HG03103 (cell line): ENCODE data around the gene PCAT7.

Experiments used
- ATAC-seq: cut with Tn5 transposase; IDR thresholded peaks from one replicate; pipeline ENCODE4 v1.9.1; 2021; ENCODE audit warnings: low read depth; ENCODE audit not compliant: unreplicated experiment

Gene PCAT7

DNA sequence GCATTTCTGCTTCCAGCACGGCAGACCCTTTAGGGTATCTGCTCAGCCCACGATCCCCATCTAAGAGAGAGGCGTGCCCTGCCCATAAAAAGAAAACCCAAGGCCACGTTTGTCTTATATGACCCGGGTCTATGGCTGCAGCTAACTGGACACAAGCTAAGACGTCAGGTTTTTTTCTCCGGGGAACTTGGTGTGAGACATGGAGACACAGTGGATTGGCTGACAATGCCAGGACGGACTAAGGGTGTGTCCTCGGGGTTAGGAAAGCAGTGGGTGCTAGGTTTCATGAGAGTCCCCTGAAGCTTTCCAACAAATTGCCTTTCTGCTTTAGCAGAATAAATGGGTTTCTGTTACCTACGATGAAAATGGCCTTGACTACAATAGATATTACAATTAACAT is 45.8 kb downstream of the PCAT7 start:
- ATAC-seq, result no peak

DNA sequence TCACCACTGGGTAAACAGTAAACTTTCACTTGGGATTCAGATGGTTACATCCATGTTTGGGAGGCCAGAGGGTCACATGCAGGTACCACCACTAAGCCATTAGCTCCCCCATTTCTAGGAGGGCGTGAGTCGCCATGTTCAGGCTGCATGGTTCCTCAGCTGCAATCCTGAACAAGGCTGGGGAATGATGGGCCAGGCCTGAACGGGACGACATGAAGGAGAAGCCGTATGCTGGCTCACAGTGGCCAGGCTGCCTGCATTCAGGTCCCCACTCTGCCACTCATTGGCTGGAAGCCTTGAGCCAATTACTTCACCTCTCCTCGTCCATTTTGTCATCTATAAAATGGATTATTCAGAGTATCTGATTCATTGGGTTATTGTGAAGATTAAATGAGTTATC is 47.8 kb downstream of the PCAT7 start:
- ATAC-seq, result no peak

DNA sequence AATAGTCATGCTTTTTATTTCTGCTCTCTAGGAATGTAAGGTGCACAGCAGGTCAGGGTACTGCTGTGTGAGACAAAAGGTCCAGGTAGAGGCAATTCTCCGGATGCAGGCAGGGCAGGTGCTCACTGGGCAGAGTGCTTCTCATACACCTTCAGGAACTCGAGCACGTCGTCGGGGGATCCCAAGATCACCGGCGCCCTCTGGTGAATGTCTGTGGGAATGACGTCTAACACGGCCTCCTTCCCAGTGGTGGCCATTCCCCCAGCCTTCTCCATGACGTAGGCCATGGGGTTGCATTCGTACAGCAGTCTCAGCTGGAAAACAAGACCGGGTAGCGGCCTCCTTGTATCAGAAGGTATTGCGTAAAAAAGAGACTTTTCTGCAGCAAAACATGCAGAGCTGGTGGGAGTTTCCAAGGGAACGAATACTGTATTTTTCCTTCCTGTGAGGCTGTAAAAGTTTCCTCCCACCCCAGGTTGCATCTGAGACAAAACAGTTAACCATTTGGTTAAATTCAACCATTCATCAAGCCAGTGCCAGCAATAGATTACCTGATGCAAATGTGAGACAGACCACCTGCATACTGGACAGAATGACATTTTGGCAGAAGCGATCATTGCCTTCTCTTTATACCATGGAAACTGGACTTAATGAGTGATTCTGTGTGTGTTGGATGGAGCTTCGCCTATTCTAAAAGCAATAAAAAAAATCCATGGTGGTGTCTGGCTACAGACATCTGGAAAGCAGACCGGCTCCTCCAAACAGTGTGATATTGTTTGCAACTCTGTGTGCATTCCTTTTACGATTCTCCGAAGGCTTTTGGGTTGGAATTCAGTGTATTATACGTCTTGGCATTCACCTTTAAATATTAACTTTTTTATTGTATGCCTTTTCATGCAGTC is 48.6 kb downstream of the PCAT7 start:
- ATAC-seq, result no peak

GRCh38 chr9:94606646-94607422 is 52.0 kb downstream of the PCAT7 start:
- ATAC-seq, result no peak

- no peak for ATAC-seq
Observed at GRCh38 chr9:94607423-94607691, 52.5 kb downstream of the PCAT7 start.

- ATAC-seq, result no peak
Observed at GRCh38 chr9:94610181-94610606, 55.3 kb downstream of the PCAT7 start.

GRCh38 chr9:94611638-94612068 is 56.8 kb downstream of the PCAT7 start:
- no peak for ATAC-seq

DNA sequence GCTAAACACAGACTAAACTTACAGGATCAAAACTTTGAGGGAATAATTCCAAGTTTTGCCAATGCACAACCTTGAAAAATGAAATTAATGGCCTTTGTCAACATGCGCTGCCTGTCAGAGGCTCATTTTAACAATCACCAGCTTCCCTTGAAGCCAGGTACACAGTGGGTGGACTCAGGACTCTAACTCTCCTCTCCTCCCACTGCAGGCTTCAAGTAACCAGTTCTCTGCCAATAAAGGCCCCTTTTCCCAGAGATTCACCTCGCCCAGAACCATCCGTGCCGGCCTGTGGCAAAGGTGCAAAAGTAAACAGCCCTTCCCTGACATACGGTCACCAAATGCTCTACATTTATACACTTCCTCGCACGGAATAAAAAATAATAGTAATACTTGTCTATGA is 57.2 kb downstream of the PCAT7 start:
- ATAC-seq, result no peak

GRCh38 chr9:94613003-94613402 is 58.1 kb downstream of the PCAT7 start:
- no peak for ATAC-seq

DNA sequence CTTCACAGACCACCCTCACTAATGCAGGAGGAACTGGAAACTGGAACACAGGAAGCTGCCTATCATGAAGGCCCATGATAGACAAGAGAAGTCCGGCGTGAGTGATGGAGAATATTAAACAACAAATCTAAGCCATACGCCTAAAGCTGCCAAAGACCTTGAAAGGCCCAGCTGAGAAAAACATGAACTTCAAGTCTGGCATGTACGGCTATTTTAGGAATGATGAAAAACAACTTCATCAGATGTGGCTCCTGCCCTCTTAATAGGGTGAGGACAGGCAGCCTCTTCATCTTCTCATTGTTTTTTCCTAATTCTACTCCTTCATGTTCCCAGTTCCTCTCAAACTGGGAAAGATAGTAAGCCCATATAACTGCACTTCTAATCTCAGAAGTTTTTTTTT is 64.1 kb downstream of the PCAT7 start:
- ATAC-seq, result no peak
